Measurements from ENCODE around the gene TMEM132C. TPM values are rescaled to one million over a fixed set of nuclear protein-coding genes. Genes with fewer than 3 reads are reported as not detected.

Gene TMEM132C
- total RNA-seq, 2 donors from 2014 or later = not detected

DNA sequence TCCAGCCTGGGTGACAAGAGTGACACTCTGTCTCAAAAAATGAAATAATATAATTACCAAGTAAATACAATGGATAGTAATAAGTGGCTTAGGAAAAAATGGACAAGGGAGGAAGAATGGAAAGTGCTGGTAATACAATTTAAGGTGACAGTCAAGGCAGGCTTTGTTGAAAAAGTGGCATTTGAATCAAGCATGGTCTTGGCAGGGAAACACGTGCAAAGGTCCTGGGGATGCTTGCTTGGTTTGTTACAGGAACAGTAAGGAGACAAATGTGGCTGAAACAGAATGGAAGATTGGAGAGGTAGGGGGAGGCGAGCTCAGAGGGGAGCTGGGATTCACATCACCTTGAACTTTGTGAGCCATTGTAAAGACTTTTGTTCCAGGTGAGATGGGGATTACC, 153.2 kb downstream of the TMEM132C start:
- DNase-seq = no peak
- Mint-ChIP-seq H3K4me1 (no peaks in the 10 kb centered on the region), H3K27ac (no peak overlapping the region), H3K27me3 (no peaks in the 10 kb centered on the region), H3K36me3 (ENCODE audit: low read depth) (no peaks in the 10 kb centered on the region), H3K4me3 (no peak overlapping the region)
- no peak for ATAC-seq
- H3K9me3 ChIP-seq (ENCODE audit: control insufficient read depth, low read length, poor library complexity, severe bottlenecking) = no peaks in the 10 kb centered on the region

- Mint-ChIP-seq H3K4me1 (no peaks in the 10 kb centered on the region), H3K4me3 (no peak overlapping the region), H3K27me3 (no peaks in the 10 kb centered on the region), H3K27ac (no peak overlapping the region), H3K36me3 (ENCODE audit: low read depth) (no peaks in the 10 kb centered on the region)
- no peaks in the 10 kb centered on the region for H3K9me3 ChIP-seq (ENCODE audit: control insufficient read depth, low read length, poor library complexity, severe bottlenecking)
- no peak for DNase-seq
- ATAC-seq = no peak
Measured at GRCh38 chr12:128421375-128421774, 154.4 kb downstream of the TMEM132C start.

DNA sequence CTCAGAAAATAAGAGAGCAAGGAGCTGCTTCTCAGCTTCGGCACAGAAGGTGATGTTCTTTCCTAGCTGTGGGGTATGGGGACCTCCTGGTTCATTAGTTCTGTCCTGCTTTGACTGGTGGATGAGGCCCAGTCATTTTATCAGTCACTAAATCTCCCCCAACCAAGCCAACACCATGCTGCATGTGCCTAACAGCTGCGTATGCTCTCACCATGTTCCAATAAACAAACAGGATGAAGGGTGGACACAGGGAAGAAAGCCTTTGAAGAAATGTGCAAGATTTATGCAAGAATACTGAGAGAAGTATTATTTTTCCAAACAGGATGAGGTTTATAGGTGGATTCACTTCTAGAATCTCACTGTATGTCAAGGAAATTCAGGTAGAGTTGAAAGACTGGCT, 156.2 kb downstream of the TMEM132C start:
- Mint-ChIP-seq H3K27me3 (no peaks in the 10 kb centered on the region), H3K36me3 (ENCODE audit: low read depth) (no peaks in the 10 kb centered on the region), H3K4me3 (no peak overlapping the region), H3K27ac (no peak overlapping the region), H3K4me1 (no peaks in the 10 kb centered on the region)
- no peak for ATAC-seq
- no peaks in the 10 kb centered on the region for H3K9me3 ChIP-seq (ENCODE audit: control insufficient read depth, low read length, poor library complexity, severe bottlenecking)
- no peak for DNase-seq

DNA sequence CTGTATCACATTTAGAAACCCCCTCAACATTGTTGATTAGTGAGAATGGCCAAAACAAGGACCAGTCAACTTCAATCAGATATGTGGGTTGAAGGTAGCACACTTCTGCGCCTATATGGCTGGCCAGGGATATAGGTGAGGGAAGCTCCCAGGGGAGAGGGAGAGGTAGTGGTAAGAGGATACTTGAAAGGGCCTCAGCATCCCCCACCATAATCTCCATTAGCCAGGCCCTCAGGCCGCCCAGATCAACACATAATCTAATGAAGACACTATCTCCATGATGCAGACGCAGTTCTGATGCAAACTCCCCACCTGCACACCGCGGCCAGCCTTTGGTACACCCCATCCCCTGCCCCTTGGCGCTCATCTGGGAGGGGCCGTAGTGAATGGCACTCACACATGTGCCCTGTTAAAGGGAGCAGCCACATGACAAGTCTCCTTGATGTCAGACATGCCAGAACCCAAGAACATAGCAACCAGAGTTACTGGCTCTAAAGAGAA, 158.0 kb downstream of the TMEM132C start:
- no peak overlapping the region for H3K27ac Mint-ChIP-seq
- H3K27me3 Mint-ChIP-seq = no peaks in the 10 kb centered on the region
- H3K4me1 Mint-ChIP-seq = no peaks in the 10 kb centered on the region
- no peaks in the 10 kb centered on the region for H3K9me3 ChIP-seq (ENCODE audit: control insufficient read depth, low read length, poor library complexity, severe bottlenecking)
- no peak overlapping the region for H3K4me3 Mint-ChIP-seq
- no peak for ATAC-seq
- no peak for DNase-seq
- no peaks in the 10 kb centered on the region for H3K36me3 Mint-ChIP-seq (ENCODE audit: low read depth)

DNA sequence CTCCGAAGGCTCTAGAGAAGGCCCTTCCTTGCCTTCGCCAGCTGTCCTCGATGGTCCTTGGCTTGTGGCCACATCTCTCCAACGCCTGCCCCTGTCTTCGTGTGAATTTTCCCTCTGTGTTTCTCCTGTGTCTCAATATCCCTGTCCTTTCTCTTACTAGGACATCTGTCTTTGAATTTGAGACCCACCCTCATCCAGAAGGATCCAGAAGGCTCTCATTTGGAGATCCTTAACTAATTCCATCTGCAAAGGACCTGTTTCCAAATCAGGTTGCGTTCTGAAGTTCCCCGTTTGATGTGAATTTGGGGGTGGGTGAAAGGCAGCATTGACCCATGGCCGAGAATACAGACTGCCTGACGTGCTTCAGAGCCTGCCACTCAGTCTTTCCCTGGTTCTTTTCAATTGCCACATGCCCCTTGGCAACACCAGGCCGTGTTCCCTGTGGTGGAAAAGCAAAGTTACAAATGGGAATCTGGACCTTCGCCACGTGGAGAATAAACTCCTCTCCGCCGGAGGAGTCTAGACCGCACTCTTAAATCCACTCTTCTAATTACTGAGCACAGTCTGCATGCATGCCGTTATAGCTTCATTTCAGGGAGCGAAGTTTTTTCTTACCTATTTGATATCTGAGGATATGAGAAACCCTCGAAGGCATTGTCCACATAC, 158.8 kb downstream of the TMEM132C start:
- ATAC-seq = no peak
- H3K27ac Mint-ChIP-seq = no peak overlapping the region
- no peaks in the 10 kb centered on the region for H3K9me3 ChIP-seq (ENCODE audit: control insufficient read depth, low read length, poor library complexity, severe bottlenecking)
- H3K4me1 Mint-ChIP-seq = no peaks in the 10 kb centered on the region
- no peaks in the 10 kb centered on the region for H3K36me3 Mint-ChIP-seq (ENCODE audit: low read depth)
- H3K4me3 Mint-ChIP-seq = no peak overlapping the region
- H3K27me3 Mint-ChIP-seq = no peaks in the 10 kb centered on the region
- DNase-seq = no peak

- Mint-ChIP-seq H3K4me1 (no peaks in the 10 kb centered on the region), H3K27me3 (no peaks in the 10 kb centered on the region), H3K27ac (no peak overlapping the region), H3K4me3 (no peak overlapping the region), H3K36me3 (ENCODE audit: low read depth) (no peaks in the 10 kb centered on the region)
- H3K9me3 ChIP-seq (ENCODE audit: control insufficient read depth, low read length, poor library complexity, severe bottlenecking) = no peaks in the 10 kb centered on the region
- DNase-seq (no peak), ATAC-seq (no peak)
Measured at GRCh38 chr12:128426511-128426910, 159.5 kb downstream of the TMEM132C start.

GRCh38 chr12:128439796-128440195, 172.8 kb downstream of the TMEM132C start:
- Mint-ChIP-seq H3K27me3 (no peaks in the 10 kb centered on the region), H3K36me3 (ENCODE audit: low read depth) (no peaks in the 10 kb centered on the region), H3K27ac (no peak overlapping the region), H3K4me1 (no peaks in the 10 kb centered on the region), H3K4me3 (no peak overlapping the region)
- no peaks in the 10 kb centered on the region for H3K9me3 ChIP-seq (ENCODE audit: control insufficient read depth, low read length, poor library complexity, severe bottlenecking)
- DNase-seq (no peak), ATAC-seq (no peak)

GRCh38 chr12:128442096-128442495, 175.1 kb downstream of the TMEM132C start:
- no peaks in the 10 kb centered on the region for H3K9me3 ChIP-seq (ENCODE audit: control insufficient read depth, low read length, poor library complexity, severe bottlenecking)
- Mint-ChIP-seq H3K27ac (no peak overlapping the region), H3K4me1 (no peaks in the 10 kb centered on the region), H3K4me3 (no peak overlapping the region), H3K36me3 (ENCODE audit: low read depth) (no peaks in the 10 kb centered on the region), H3K27me3 (no peaks in the 10 kb centered on the region)
- DNase-seq (no peak), ATAC-seq (no peak)

DNA sequence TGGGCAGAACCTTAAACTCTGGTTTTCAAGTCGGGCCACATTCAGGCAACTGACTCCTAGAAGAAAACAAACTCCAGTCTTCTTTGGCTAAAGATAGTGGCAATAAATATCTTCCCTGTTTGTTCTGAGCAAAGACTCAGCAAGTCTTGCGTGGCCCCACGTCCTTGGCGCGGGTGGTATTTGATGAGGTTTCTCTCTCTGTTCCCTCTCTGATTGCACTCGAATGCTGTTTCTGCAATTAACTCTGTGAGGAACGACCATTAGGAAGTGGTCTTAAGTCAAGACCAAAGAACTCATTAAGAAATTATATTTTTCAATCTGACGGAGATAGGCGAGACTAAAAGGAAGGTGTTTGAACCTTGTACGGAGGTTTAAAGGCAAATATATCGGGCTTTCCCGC, 177.6 kb downstream of the TMEM132C start:
- no peak overlapping the region for H3K4me3 Mint-ChIP-seq
- no peak overlapping the region for H3K27ac Mint-ChIP-seq
- H3K4me1 Mint-ChIP-seq = no peaks in the 10 kb centered on the region
- no peaks in the 10 kb centered on the region for H3K36me3 Mint-ChIP-seq (ENCODE audit: low read depth)
- no peaks in the 10 kb centered on the region for H3K9me3 ChIP-seq (ENCODE audit: control insufficient read depth, low read length, poor library complexity, severe bottlenecking)
- no peaks in the 10 kb centered on the region for H3K27me3 Mint-ChIP-seq
- ATAC-seq = no peak
- DNase-seq = no peak

- H3K9me3 ChIP-seq (ENCODE audit: control insufficient read depth, low read length, poor library complexity, severe bottlenecking) = no peaks in the 10 kb centered on the region
- H3K27me3 Mint-ChIP-seq = no peaks in the 10 kb centered on the region
- H3K4me1 Mint-ChIP-seq = no peaks in the 10 kb centered on the region
- DNase-seq = no peak
- H3K36me3 Mint-ChIP-seq (ENCODE audit: low read depth) = no peaks in the 10 kb centered on the region
- H3K4me3 Mint-ChIP-seq = no peak overlapping the region
- H3K27ac Mint-ChIP-seq = no peak overlapping the region
- no peak for ATAC-seq
Measured at GRCh38 chr12:128445415-128446127, 178.6 kb downstream of the TMEM132C start.

DNA sequence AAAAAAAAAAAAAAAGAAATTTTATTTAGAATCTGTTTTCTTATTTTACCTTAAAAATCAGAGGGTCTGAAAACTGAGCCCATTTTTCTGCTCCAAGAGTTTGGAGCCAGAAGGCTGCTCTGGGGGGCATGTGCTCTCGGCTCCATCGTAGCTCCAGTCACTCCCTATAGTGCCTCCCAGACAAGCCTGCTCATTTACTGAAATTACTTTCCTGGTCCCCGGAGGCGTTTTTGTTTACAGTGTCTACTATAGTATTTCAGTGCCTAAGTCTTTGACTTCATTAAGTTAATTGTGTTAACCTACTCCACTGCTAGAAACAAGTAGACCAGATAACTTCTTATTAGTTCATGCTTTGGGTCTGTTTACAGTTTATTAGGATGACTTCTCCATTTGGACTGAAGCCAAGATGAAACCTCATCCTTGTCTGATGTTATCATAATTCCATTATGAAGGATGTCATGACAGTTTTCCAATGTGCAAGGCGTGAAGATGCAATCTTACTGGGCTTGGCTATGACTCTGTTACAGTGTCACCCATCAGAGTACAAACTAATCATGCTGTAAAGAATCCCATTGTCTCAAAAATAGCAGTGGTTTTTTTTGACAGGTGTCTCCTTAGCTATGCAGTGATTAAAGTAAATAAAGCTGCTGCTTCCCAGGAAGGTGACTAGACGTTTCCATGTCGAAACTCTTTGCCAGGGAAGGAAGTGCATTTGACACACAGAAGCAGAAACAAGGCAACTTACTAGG, 182.3 kb downstream of the TMEM132C start:
- Mint-ChIP-seq H3K27ac (no peak overlapping the region), H3K36me3 (ENCODE audit: low read depth) (no peaks in the 10 kb centered on the region), H3K4me1 (no peaks in the 10 kb centered on the region), H3K4me3 (no peak overlapping the region), H3K27me3 (no peaks in the 10 kb centered on the region)
- ATAC-seq = no peak
- DNase-seq = no peak
- no peaks in the 10 kb centered on the region for H3K9me3 ChIP-seq (ENCODE audit: control insufficient read depth, low read length, poor library complexity, severe bottlenecking)

DNA sequence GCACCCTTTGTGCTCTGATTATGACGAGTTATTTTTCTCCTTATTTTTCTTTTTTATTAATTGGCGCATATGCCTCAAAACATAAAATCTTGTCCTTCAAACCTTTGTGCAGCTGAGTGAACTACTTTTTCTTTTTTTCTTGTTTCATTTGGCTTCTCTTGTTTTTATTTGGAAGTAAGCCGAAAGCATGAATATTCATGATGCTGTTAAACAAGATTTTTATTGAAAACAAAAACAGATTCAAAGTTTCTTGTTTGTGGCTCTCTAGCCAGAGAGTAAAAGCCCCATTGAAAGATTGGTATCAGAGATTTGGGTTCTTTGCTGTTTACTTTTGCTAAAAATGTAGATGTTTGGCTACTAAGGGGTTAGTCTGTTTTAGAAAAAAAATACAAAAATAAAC, 183.8 kb downstream of the TMEM132C start:
- no peaks in the 10 kb centered on the region for H3K9me3 ChIP-seq (ENCODE audit: control insufficient read depth, low read length, poor library complexity, severe bottlenecking)
- H3K4me1 Mint-ChIP-seq = no peaks in the 10 kb centered on the region
- ATAC-seq = no peak

DNA sequence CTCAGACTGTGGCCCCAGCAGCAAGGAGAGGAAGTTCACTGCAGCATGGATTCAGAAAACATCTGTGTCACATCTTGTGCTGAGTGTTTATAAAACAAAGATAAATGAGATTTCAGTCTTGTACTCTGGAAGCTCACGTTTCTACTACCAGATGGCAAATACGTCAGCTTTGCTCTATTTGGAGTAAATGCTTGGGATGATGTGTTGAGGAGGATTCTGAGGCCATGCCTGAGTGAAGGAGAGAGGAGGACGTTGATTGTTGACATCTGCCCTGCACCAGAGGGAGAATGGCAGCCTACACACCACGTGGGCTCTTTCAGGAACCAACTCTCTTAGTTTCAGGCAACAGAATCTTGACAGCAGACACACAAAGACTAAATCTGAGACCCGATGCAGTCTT, 188.9 kb downstream of the TMEM132C start:
- DNase-seq (no peak), ATAC-seq (no peak)
- no peaks in the 10 kb centered on the region for H3K27me3 Mint-ChIP-seq
- H3K27ac Mint-ChIP-seq = no peak overlapping the region
- no peaks in the 10 kb centered on the region for H3K9me3 ChIP-seq (ENCODE audit: control insufficient read depth, low read length, poor library complexity, severe bottlenecking)
- H3K4me3 Mint-ChIP-seq = no peak overlapping the region
- no peaks in the 10 kb centered on the region for H3K4me1 Mint-ChIP-seq
- H3K36me3 Mint-ChIP-seq (ENCODE audit: low read depth) = no peaks in the 10 kb centered on the region

More for the DNA sequence above, 183.8 kb downstream of the TMEM132C start:
- Mint-ChIP-seq H3K36me3 (ENCODE audit: low read depth) (no peaks in the 10 kb centered on the region), H3K4me3 (no peak overlapping the region), H3K27me3 (no peaks in the 10 kb centered on the region), H3K27ac (no peak overlapping the region)
- no peak for DNase-seq

All from T-helper 17 cell (primary cell).